ENCODE measurements around the gene SSX4. TPM values are rescaled to one million over a fixed set of nuclear protein-coding genes. Genes with fewer than 3 reads are reported as not detected.
"Not testable (repeated sequence)": the region's sequence is repeated elsewhere in the genome, so short reads cannot be mapped to it uniquely, and the experiment has no call there.

Gene SSX4
- total RNA-seq (2014; rRNA removed; shearing (Covaris generic)), result not detected in 2 replicates
- not detected in 2 replicates for total RNA-seq (2022)
- Bru-seq, nascent RNA, result not detected
- BruChase-seq, experiment 1, labeled RNA remaining after a 6-hour chase, result not detected
- BruChase-seq, experiment 2, labeled RNA remaining after a 2-hour chase, result not detected
- long read RNA-seq, result 0 reads

DNA sequence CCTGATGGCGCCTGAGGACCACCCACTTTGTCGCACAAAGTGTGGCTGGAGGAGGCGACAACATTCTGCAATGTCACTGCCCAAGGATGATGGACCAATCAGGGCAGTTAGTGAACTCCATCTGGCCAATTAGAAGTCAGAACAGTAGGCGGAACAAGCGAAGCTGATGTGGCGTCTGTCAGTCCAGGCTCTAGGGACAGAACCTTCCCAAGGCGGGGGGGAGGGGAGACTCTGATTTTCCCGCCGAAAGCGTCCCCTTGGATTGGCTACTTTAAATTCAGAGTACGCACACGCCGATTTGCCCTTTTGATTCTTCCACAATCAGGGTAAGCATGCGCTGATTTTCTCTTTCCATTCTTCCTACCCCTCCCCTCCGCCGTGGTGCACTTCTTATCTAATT lies at the start of gene SSX4:
Gene SSX4 (plus strand): TSS at position 301 of the 400 bp plus-strand sequence. CDS start 515 bp downstream, outside the sequence.
- H3K9me2 ChIP-seq (ENCODE audit: insufficient read depth, low read length); H3K4me1 ChIP-seq (ENCODE audit: insufficient read depth, low read length, poor library complexity, severe bottlenecking); H4K20me1 ChIP-seq (ENCODE audit: insufficient read depth, low read length); BruUV-seq (replicated peaks); POLR2A ChIA-PET; H2AFZ ChIP-seq (ENCODE audit: low read length); H3K27ac ChIP-seq (ENCODE audit: low read depth, low read length, poor library complexity, severe bottlenecking); H3K4me3 ChIP-seq (ENCODE audit: low read depth, low read length, poor library complexity, severe bottlenecking); DNase-seq (ENCODE audit: low spot score); intact Hi-C loops (cut with micrococcal nuclease; ENCODE audit: unreplicated experiment); CTCF ChIA-PET (ENCODE audit: unreplicated experiment); H3K36me3 ChIP-seq (ENCODE audit: insufficient read depth, low read length); H3K9me3 ChIP-seq (ENCODE audit: low read length); H3K4me2 ChIP-seq (ENCODE audit: low read length); H3K79me2 ChIP-seq (ENCODE audit: insufficient read depth, low read depth, low read length): not testable (repeated sequence)

DNA sequence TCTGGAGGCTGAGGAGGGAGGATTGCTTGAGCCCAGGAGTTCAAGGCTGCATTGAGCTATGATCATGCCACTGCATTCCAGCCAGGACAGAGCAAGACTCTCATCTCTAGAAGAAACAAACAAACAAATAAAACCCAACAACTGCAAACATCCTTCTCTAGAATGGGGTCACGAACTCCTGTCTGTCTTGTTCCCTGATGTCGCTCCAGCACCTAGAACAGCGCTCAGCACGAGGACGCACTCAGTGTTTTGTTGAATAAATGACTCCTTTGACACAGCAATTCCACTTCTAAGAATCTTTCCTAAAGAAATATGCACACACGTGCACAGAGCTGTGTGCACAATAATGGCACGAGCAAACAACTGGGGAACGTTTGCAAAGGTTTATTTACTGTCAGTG lies 37.3 kb upstream of the SSX4 start:
- BruUV-seq (replicated peaks); H3K4me1 ChIP-seq (ENCODE audit: insufficient read depth, low read length, poor library complexity, severe bottlenecking); intact Hi-C loops (cut with micrococcal nuclease; ENCODE audit: unreplicated experiment); H3K9me3 ChIP-seq (ENCODE audit: low read length); CTCF ChIA-PET (ENCODE audit: unreplicated experiment); H4K20me1 ChIP-seq (ENCODE audit: insufficient read depth, low read length); H3K27ac ChIP-seq (ENCODE audit: low read depth, low read length, poor library complexity, severe bottlenecking); POLR2A ChIA-PET; H2AFZ ChIP-seq (ENCODE audit: low read length); H3K4me2 ChIP-seq (ENCODE audit: low read length); H3K79me2 ChIP-seq (ENCODE audit: insufficient read depth, low read depth, low read length); H3K9me2 ChIP-seq (ENCODE audit: insufficient read depth, low read length); DNase-seq (ENCODE audit: low spot score); H3K36me3 ChIP-seq (ENCODE audit: insufficient read depth, low read length); H3K4me3 ChIP-seq (ENCODE audit: low read depth, low read length, poor library complexity, severe bottlenecking): not testable (repeated sequence)

GRCh38 chrX:48356315-48357094 lies 26.8 kb upstream of the SSX4 start, which contains the start of gene SSX3:
SSX3 (minus strand) TSS chrX:48356703; CDS start chrX:48355249, 1,454 bp downstream.
- CTCF ChIA-PET (ENCODE audit: unreplicated experiment); H3K4me1 ChIP-seq (ENCODE audit: insufficient read depth, low read length, poor library complexity, severe bottlenecking); DNase-seq (ENCODE audit: low spot score); H3K79me2 ChIP-seq (ENCODE audit: insufficient read depth, low read depth, low read length); H3K9me2 ChIP-seq (ENCODE audit: insufficient read depth, low read length); H3K4me3 ChIP-seq (ENCODE audit: low read depth, low read length, poor library complexity, severe bottlenecking); H4K20me1 ChIP-seq (ENCODE audit: insufficient read depth, low read length); H3K27ac ChIP-seq (ENCODE audit: low read depth, low read length, poor library complexity, severe bottlenecking); BruUV-seq (replicated peaks); H3K4me2 ChIP-seq (ENCODE audit: low read length); H3K36me3 ChIP-seq (ENCODE audit: insufficient read depth, low read length); H2AFZ ChIP-seq (ENCODE audit: low read length); POLR2A ChIA-PET; H3K9me3 ChIP-seq (ENCODE audit: low read length); intact Hi-C loops (cut with micrococcal nuclease; ENCODE audit: unreplicated experiment): not testable (repeated sequence)

DNA sequence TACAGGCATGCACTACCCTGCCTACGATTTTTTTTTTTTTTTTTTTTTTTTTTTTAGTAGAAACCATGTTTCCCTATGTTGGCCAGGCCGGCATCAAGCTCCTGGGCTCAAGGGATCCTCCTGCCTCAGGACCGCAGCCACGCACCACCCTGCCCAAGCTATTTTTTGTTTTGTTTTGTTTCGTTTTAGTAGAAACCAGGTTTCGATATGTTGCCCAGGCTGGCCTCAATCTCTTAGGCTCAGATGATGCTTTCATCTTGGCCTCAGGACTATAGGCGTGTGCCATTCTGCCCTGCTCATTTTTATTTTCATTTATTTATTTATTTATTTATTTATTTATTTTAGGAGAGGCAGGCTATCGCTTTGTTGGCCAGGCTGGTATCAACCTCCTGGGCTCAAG lies 25.7 kb upstream of the SSX4 start:
- no peaks in the 10 kb centered on the region for H3K36me3 ChIP-seq (ENCODE audit: insufficient read depth, low read length)
- H3K27ac ChIP-seq (ENCODE audit: low read depth, low read length, poor library complexity, severe bottlenecking), result no peak overlapping the region
- no peak overlapping the region for H3K4me3 ChIP-seq (ENCODE audit: low read depth, low read length, poor library complexity, severe bottlenecking)
- H3K9me2 ChIP-seq (ENCODE audit: insufficient read depth, low read length), result no peaks in the 10 kb centered on the region
- H4K20me1 ChIP-seq (ENCODE audit: insufficient read depth, low read length), result no peaks in the 10 kb centered on the region
- BruUV-seq (replicated peaks), result no TSS peak
- TF ChIP-seq EZH2phosphoT487 (IDR thresholded peaks at IDR 0.05; ENCODE audit: borderline replicate concordance, low read depth, low read length), result no peak
- TF ChIP-seq CTCF (conservative IDR thresholded peaks at IDR 0.05; ENCODE audit: low read length), result no peak
- no peaks in the 10 kb centered on the region for H3K9me3 ChIP-seq (ENCODE audit: low read length)
- CTCF ChIA-PET (ENCODE audit: unreplicated experiment), result no interaction called here
- intact Hi-C loops (cut with micrococcal nuclease; ENCODE audit: unreplicated experiment), result no loop called here
- no peak overlapping the region for H2AFZ ChIP-seq (ENCODE audit: low read length)
- no peak for DNase-seq (ENCODE audit: low spot score)
- POLR2A ChIA-PET, result interaction anchor here (0.7 kb wide), 1 partner anchor 580 kb away, joined by 5 read pairs; no protein-coding TSS in a partner anchor
- no peaks in the 10 kb centered on the region for H3K79me2 ChIP-seq (ENCODE audit: insufficient read depth, low read depth, low read length)
- H3K4me1 ChIP-seq (ENCODE audit: insufficient read depth, low read length, poor library complexity, severe bottlenecking), result no peaks in the 10 kb centered on the region
- no peak overlapping the region for H3K4me2 ChIP-seq (ENCODE audit: low read length)

- H3K9me3 ChIP-seq (ENCODE audit: low read length); BruUV-seq (replicated peaks); POLR2A ChIA-PET: not testable (repeated sequence)
Observed at GRCh38 chrX:48359281-48359680, 24.1 kb upstream of the SSX4 start.

More at GRCh38 chrX:48359281-48359680, 24.1 kb upstream of the SSX4 start:
- H3K4me2 ChIP-seq (ENCODE audit: low read length); H3K79me2 ChIP-seq (ENCODE audit: insufficient read depth, low read depth, low read length); H2AFZ ChIP-seq (ENCODE audit: low read length); H3K4me1 ChIP-seq (ENCODE audit: insufficient read depth, low read length, poor library complexity, severe bottlenecking); CTCF ChIA-PET (ENCODE audit: unreplicated experiment); H3K4me3 ChIP-seq (ENCODE audit: low read depth, low read length, poor library complexity, severe bottlenecking); H3K36me3 ChIP-seq (ENCODE audit: insufficient read depth, low read length); intact Hi-C loops (cut with micrococcal nuclease; ENCODE audit: unreplicated experiment); H3K27ac ChIP-seq (ENCODE audit: low read depth, low read length, poor library complexity, severe bottlenecking); H4K20me1 ChIP-seq (ENCODE audit: insufficient read depth, low read length); H3K9me2 ChIP-seq (ENCODE audit: insufficient read depth, low read length); DNase-seq (ENCODE audit: low spot score): not testable (repeated sequence)
